Breast epithelium (tissue), 3 donors: Measurements from ENCODE around the gene MCTP2.

Experiments
- CTCF ChIP-seq, 3 donors: fragments of 450-650 bp; IDR thresholded peaks; one replicate each; pipeline ENCODE4 v1.5.1; 2016 to 2017; ENCODE audit warnings: antibody characterized with exemption in 3 of 3, mild to moderate bottlenecking in 3 of 3, moderate library complexity in 3 of 3
- POLR2A ChIP-seq: fragments of 450-650 bp; IDR thresholded peaks from one replicate; pipeline ENCODE4 v1.6.1; 2016; ENCODE audit warnings: antibody characterized with exemption, mild to moderate bottlenecking, moderate library complexity
- POLR2AphosphoS5 ChIP-seq, 3 donors: sonication (generic); formaldehyde crosslinking; IDR thresholded peaks; one replicate each; pipeline ENCODE4 v1.6.1; 2017; ENCODE audit warnings: antibody characterized with exemption in 3 of 3

GRCh38 chr15:94235646-94236045 is 4.3 kb downstream of the MCTP2 start:
- TF ChIP-seq CTCF (IDR thresholded peaks at IDR 0.05), result no peak
- TF ChIP-seq POLR2AphosphoS5 (IDR thresholded peaks at IDR 0.05), result no peak
- TF ChIP-seq POLR2A, result no peak
